GM23338 (cell line): ENCODE results near the gene DLG3. TPM values are rescaled to one million over a fixed set of nuclear protein-coding genes. Genes with fewer than 3 reads are reported as not detected.

Source experiments
- ATAC-seq: fragments of 200-7000 bp; cut with Tn5 transposase; 3 replicates; pipeline ENCODE4 v1.9.1; 2020
- DNase-seq: peaks from one replicate; pipeline ENCODE4 v3.0.0-alpha.2; 2015; ENCODE audit warnings: low spot score
- H2AFZ ChIP-seq: fragments of 200-600 bp; sonication (generic); 2 replicates; pipeline ENCODE4 v1.8.0; 2016; ENCODE audit warnings: antibody characterized with exemption, mild to moderate bottlenecking, moderate library complexity
- H3F3A ChIP-seq: fragments of 200-600 bp; sonication (generic); replicated peaks from 2 replicates; pipeline ENCODE4 v1.8.0; 2017; ENCODE audit warnings: antibody characterized with exemption, mixed run types, low read depth
- H3K27ac ChIP-seq: fragments of 200-600 bp; sonication (generic); 2 replicates; pipeline ENCODE4 v1.6.1; 2016; ENCODE audit warnings: low read depth
- H3K27me3 ChIP-seq: fragments of 200-600 bp; sonication (generic); 2 replicates; pipeline ENCODE4 v1.8.0; 2016; ENCODE audit warnings: mild to moderate bottlenecking, mixed run types, moderate library complexity; ENCODE audit not compliant: insufficient read depth
- H3K36me3 ChIP-seq: fragments of 200-600 bp; sonication (generic); 2 replicates; pipeline ENCODE4 v1.8.0; 2016; ENCODE audit warnings: mild to moderate bottlenecking; ENCODE audit not compliant: insufficient read depth
- H3K4me1 ChIP-seq: fragments of 200-600 bp; sonication (generic); 2 replicates; pipeline ENCODE4 v1.8.0; 2016; ENCODE audit warnings: mild to moderate bottlenecking, moderate library complexity; ENCODE audit not compliant: insufficient read depth
- H3K4me2 ChIP-seq: fragments of 200-600 bp; sonication (generic); 2 replicates; pipeline ENCODE4 v1.7.1; 2017; ENCODE audit warnings: mixed run types
- H3K4me3 ChIP-seq: fragments of 200-600 bp; sonication (generic); 2 replicates; pipeline ENCODE4 v1.6.1; 2016; ENCODE audit warnings: mixed run types
- H3K79me2 ChIP-seq: fragments of 200-600 bp; sonication (generic); replicated peaks from 2 replicates; pipeline ENCODE4 v1.8.0; 2017; ENCODE audit warnings: mild to moderate bottlenecking; ENCODE audit not compliant: insufficient read depth
- H3K9me2 ChIP-seq: fragments of 200-600 bp; sonication (generic); 2 replicates; pipeline ENCODE4 v1.8.0; 2017; ENCODE audit not compliant: insufficient read depth
- H4K20me1 ChIP-seq: fragments of 200-600 bp; sonication (generic); replicated peaks from 2 replicates; pipeline ENCODE4 v1.8.0; 2017; ENCODE audit warnings: mild to moderate bottlenecking; ENCODE audit not compliant: insufficient read depth
- H3K27ac Mint-ChIP-seq: 2 replicates; pipeline ENCODE4 v1.8.0; 2020; ENCODE audit warnings: inconsistent platforms, mild to moderate bottlenecking, moderate library complexity, mixed read lengths
- H3K27me3 Mint-ChIP-seq: 3 replicates; pipeline ENCODE4 v1.8.0; 2022; ENCODE audit warnings: low read depth, mild to moderate bottlenecking, moderate library complexity, mixed read lengths, inconsistent platforms; ENCODE audit not compliant: insufficient read depth, poor library complexity
- H3K36me3 Mint-ChIP-seq: 3 replicates; pipeline ENCODE4 v1.8.0; 2021; ENCODE audit warnings: low read depth, mild to moderate bottlenecking, inconsistent platforms, moderate library complexity, mixed read lengths
- H3K4me1 Mint-ChIP-seq: 3 replicates; pipeline ENCODE4 v1.8.0; 2020; ENCODE audit warnings: mild to moderate bottlenecking, inconsistent platforms, mixed read lengths
- H3K4me3 Mint-ChIP-seq: 3 replicates; pipeline ENCODE4 v1.8.0; 2021; ENCODE audit warnings: moderate library complexity, mild to moderate bottlenecking, inconsistent platforms, mixed read lengths
- H3K9me3 Mint-ChIP-seq: 3 replicates; pipeline ENCODE4 v1.8.0; 2020; ENCODE audit warnings: moderate library complexity, mild to moderate bottlenecking, inconsistent platforms, mixed read lengths
- CREB1 ChIP-seq: fragments of 250-450 bp; sonication (Bioruptor Pico); IDR thresholded peaks from 2 replicates; pipeline ENCODE4 v1.5.0; 2020; ENCODE audit warnings: low read depth, mild to moderate bottlenecking, moderate library complexity
- CTCF ChIP-seq, 2 experiments: fragments of 200-600 bp in 1 of 2; sonication (generic) in 1 of 2; conservative IDR thresholded peaks; 2 replicates each; pipeline versions ENCODE4 v1.5.1 to v1.6.1; 2016 to 2017; ENCODE audit warnings: antibody characterized with exemption in 2 of 2, low read depth in 2 of 2, mild to moderate bottlenecking in 2 of 2, moderate library complexity in 1 of 2
- EZH2 ChIP-seq: fragments of 200-600 bp; sonication (generic); IDR thresholded peaks from one replicate; pipeline ENCODE4 v1.8.0; 2017; ENCODE audit warnings: antibody characterized with exemption, mild to moderate bottlenecking, low read depth; ENCODE audit not compliant: unreplicated experiment
- EZH2phosphoT487 ChIP-seq: fragments of 200-600 bp; sonication (generic); IDR thresholded peaks from one replicate; pipeline ENCODE4 v1.8.1; 2018; ENCODE audit warnings: antibody characterized with exemption; ENCODE audit not compliant: unreplicated experiment
- JUNB ChIP-seq: IDR thresholded peaks from one replicate; pipeline ENCODE4 v1.6.1; 2016; ENCODE audit warnings: antibody characterized with exemption; ENCODE audit not compliant: unreplicated experiment
- NANOG ChIP-seq: IDR thresholded peaks from 2 replicates; pipeline ENCODE4 v1.6.1; 2016; ENCODE audit warnings: antibody characterized with exemption, borderline replicate concordance
- POLR2AphosphoS5 ChIP-seq: IDR thresholded peaks from 2 replicates; pipeline ENCODE4 v1.6.1; 2016; ENCODE audit warnings: antibody characterized with exemption, low read depth
- REST ChIP-seq: IDR thresholded peaks from one replicate; pipeline ENCODE4 v1.6.1; 2018; ENCODE audit warnings: antibody characterized with exemption; ENCODE audit not compliant: unreplicated experiment
- STAT1 ChIP-seq: IDR thresholded peaks from one replicate; pipeline ENCODE4 v1.6.1; 2016; ENCODE audit warnings: antibody characterized with exemption; ENCODE audit not compliant: unreplicated experiment
- ZNF114 ChIP-seq: fragments of 250-450 bp; sonication (Bioruptor Pico); IDR thresholded peaks from 2 replicates; pipeline ENCODE4 v1.5.0; 2020; ENCODE audit warnings: mild to moderate bottlenecking, moderate library complexity
- ZNF331 ChIP-seq: fragments of 250-450 bp; sonication (Bioruptor Pico); IDR thresholded peaks from 2 replicates; pipeline ENCODE4 v1.5.0; 2020; ENCODE audit warnings: low read depth, mild to moderate bottlenecking, moderate library complexity
- polyA plus RNA-seq: library from polyadenylated mRNA; unstranded; fragments of >200 nt; fragmentation: Nextera tagmentation; extraction: Ambion mirVana; gene quantifications from 2 replicates; pipeline ENCODE4 v1.2.1, GENCODE V29; 2016
- total RNA-seq: library from RNA; depleted of rRNA; stranded (reverse); fragments of >200 nt; shearing (Covaris generic); gene quantifications from 2 replicates; pipeline ENCODE4 v1.2.3, GENCODE V29; 2014
- TF ChIP-seq, protein P1 (sequence below): IDR thresholded peaks from 2 replicates; pipeline ENCODE4 v1.6.1; 2016; ENCODE audit warnings: antibody characterized with exemption
- TF ChIP-seq, protein P2 (sequence below): fragments of 250-450 bp; sonication (Bioruptor Pico); IDR thresholded peaks from 2 replicates; pipeline ENCODE4 v1.5.0; 2020; ENCODE audit warnings: mild to moderate bottlenecking, moderate library complexity

Gene DLG3
- total and polyA plus RNA-seq, 2 experiments from 2014 or later: 13.0 to 61.8 TPM

DNA sequence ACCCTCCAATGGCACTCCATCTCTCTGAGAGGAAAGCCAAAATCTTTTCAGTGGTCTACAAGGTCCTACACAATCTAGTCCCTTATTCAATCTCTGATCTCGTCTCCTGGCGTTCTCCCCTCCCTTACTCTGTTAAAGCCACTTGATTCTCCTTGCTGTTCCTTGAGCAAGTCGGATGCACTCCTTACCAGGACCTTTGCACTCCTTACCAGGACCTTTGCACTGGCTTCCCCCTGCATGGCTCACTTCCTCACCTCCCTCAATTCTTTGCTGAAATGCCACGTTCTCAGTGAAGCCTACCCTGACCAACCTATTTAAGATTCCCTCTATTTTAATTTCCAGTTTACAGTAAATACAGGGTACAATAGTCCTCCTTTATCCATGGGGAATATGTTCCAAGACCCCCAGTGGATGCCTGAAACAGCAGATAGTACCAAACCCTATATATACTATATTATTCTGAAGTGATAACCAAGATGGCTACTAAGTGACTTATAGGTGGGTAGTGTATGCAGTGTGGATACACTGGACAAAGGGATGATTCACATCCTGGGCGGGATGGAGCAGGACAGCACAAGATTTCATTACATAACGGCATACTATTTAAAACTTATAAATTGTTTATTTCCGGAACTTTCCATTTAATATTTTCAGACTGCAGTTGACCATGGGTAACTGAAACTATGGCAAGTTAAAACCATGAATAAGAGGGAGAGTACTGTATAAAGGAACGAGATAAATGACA is 6.5 kb upstream of the DLG3 start:
- Mint-ChIP-seq H3K4me3 (no peak overlapping the region; the same call in 2 of the 3 replicates), H3K4me1 (peaks cover 19% of the 10 kb centered on the region), H3K27ac (no peak overlapping the region)

More for the DNA sequence above, 6.5 kb upstream of the DLG3 start:
- H3K9me3 Mint-ChIP-seq: no peaks in the 10 kb centered on the region
- H3K9me2 ChIP-seq: no peaks in the 10 kb centered on the region
- H3K36me3 Mint-ChIP-seq: no peaks in the 10 kb centered on the region
- no peaks in the 10 kb centered on the region; the same call in 1 of the 2 replicates for H3K4me1 ChIP-seq
- H3F3A ChIP-seq: no peaks in the 10 kb centered on the region
- no peak overlapping the region for H3K27ac ChIP-seq
- no peaks in the 10 kb centered on the region for H3K79me2 ChIP-seq
- H3K4me2 ChIP-seq: no peak overlapping the region
- H3K36me3 ChIP-seq: no peaks in the 10 kb centered on the region
- peaks cover 5% of the 10 kb centered on the region for H3K27me3 Mint-ChIP-seq
- no peak overlapping the region for H2AFZ ChIP-seq
- no peaks in the 10 kb centered on the region for H4K20me1 ChIP-seq
- DNase-seq (no peak), ATAC-seq (no peak)
- H3K4me3 ChIP-seq: no peak overlapping the region
- TF ChIP-seq JUNB (no peak), CREB1 (no peak), ZNF331 (no peak), STAT1 (no peak), ZNF114 (CRISPR knock-in tag) (no peak), REST (no peak), POLR2AphosphoS5 (no peak), EZH2 (no peak), EZH2phosphoT487 (no peak), NANOG (no peak), CTCF (conservative IDR thresholded peaks at IDR 0.05; ENCODE audit: low read depth in 2 of 2) (no peak)
- TF ChIP-seq, protein P1, sequence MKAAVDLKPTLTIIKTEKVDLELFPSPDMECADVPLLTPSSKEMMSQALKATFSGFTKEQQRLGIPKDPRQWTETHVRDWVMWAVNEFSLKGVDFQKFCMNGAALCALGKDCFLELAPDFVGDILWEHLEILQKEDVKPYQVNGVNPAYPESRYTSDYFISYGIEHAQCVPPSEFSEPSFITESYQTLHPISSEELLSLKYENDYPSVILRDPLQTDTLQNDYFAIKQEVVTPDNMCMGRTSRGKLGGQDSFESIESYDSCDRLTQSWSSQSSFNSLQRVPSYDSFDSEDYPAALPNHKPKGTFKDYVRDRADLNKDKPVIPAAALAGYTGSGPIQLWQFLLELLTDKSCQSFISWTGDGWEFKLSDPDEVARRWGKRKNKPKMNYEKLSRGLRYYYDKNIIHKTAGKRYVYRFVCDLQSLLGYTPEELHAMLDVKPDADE: no peak
- TF ChIP-seq, protein P2, sequence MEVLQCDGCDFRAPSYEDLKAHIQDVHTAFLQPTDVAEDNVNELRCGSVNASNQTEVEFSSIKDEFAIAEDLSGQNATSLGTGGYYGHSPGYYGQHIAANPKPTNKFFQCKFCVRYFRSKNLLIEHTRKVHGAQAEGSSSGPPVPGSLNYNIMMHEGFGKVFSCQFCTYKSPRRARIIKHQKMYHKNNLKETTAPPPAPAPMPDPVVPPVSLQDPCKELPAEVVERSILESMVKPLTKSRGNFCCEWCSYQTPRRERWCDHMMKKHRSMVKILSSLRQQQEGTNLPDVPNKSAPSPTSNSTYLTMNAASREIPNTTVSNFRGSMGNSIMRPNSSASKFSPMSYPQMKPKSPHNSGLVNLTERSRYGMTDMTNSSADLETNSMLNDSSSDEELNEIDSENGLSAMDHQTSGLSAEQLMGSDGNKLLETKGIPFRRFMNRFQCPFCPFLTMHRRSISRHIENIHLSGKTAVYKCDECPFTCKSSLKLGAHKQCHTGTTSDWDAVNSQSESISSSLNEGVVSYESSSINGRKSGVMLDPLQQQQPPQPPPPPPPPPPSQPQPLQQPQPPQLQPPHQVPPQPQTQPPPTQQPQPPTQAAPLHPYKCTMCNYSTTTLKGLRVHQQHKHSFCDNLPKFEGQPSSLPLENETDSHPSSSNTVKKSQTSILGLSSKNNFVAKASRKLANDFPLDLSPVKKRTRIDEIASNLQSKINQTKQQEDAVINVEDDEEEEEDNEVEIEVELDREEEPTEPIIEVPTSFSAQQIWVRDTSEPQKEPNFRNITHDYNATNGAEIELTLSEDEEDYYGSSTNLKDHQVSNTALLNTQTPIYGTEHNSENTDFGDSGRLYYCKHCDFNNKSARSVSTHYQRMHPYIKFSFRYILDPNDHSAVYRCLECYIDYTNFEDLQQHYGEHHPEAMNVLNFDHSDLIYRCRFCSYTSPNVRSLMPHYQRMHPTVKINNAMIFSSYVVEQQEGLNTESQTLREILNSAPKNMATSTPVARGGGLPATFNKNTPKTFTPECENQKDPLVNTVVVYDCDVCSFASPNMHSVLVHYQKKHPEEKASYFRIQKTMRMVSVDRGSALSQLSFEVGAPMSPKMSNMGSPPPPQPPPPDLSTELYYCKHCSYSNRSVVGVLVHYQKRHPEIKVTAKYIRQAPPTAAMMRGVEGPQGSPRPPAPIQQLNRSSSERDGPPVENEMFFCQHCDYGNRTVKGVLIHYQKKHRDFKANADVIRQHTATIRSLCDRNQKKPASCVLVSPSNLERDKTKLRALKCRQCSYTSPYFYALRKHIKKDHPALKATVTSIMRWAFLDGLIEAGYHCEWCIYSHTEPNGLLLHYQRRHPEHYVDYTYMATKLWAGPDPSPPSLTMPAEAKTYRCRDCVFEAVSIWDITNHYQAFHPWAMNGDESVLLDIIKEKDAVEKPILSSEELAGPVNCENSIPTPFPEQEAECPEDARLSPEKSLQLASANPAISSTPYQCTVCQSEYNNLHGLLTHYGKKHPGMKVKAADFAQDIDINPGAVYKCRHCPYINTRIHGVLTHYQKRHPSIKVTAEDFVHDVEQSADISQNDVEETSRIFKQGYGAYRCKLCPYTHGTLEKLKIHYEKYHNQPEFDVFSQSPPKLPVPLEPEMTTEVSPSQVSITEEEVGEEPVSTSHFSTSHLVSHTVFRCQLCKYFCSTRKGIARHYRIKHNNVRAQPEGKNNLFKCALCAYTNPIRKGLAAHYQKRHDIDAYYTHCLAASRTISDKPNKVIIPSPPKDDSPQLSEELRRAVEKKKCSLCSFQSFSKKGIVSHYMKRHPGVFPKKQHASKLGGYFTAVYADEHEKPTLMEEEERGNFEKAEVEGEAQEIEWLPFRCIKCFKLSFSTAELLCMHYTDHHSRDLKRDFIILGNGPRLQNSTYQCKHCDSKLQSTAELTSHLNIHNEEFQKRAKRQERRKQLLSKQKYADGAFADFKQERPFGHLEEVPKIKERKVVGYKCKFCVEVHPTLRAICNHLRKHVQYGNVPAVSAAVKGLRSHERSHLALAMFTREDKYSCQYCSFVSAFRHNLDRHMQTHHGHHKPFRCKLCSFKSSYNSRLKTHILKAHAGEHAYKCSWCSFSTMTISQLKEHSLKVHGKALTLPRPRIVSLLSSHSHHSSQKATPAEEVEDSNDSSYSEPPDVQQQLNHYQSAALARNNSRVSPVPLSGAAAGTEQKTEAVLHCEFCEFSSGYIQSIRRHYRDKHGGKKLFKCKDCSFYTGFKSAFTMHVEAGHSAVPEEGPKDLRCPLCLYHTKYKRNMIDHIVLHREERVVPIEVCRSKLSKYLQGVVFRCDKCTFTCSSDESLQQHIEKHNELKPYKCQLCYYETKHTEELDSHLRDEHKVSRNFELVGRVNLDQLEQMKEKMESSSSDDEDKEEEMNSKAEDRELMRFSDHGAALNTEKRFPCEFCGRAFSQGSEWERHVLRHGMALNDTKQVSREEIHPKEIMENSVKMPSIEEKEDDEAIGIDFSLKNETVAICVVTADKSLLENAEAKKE: no peak
- H3K27me3 ChIP-seq: no peaks in the 10 kb centered on the region
